IPS-NIHi7 (cell line): ENCODE measurements around the gene ROBO2.
"Not testable (repeated sequence)": the region's sequence is repeated elsewhere in the genome, so short reads cannot be mapped to it uniquely, and the experiment has no call there.

Experiments
- DNase-seq: peaks from one replicate; pipeline ENCODE4 v3.0.0; 2012; ENCODE audit warnings: mixed read lengths; ENCODE audit errors: extremely low spot score

Gene ROBO2

GRCh38 chr3:77329116-77329515, 289.2 kb downstream of the ROBO2 start:
- no peak for DNase-seq

DNA sequence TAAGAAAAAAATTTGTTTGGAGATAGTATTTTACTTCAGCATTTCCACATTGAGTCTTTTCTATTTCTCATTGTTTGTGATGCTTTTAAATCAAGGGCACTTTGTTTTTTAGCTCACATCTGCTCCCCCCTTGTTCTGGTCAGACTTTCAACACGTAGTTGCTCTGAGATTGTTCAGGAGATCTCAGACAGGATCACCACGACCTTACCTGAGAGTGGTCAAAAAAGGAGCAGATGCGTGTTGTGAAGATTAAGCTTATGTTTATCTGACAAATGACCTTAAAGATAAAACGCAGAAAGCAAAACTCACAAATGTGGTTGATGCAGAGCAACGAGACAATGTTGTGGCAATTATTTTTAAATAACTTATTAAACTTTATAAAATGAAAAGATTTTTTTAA, 298.3 kb downstream of the ROBO2 start:
- no peak for DNase-seq

- DNase-seq, result no peak
Observed at GRCh38 chr3:77342027-77342426, 302.1 kb downstream of the ROBO2 start.

- no peak for DNase-seq
Observed at GRCh38 chr3:77342688-77343087, 302.8 kb downstream of the ROBO2 start.

- DNase-seq, result no peak
Observed at GRCh38 chr3:77345009-77345408, 305.1 kb downstream of the ROBO2 start.

DNA sequence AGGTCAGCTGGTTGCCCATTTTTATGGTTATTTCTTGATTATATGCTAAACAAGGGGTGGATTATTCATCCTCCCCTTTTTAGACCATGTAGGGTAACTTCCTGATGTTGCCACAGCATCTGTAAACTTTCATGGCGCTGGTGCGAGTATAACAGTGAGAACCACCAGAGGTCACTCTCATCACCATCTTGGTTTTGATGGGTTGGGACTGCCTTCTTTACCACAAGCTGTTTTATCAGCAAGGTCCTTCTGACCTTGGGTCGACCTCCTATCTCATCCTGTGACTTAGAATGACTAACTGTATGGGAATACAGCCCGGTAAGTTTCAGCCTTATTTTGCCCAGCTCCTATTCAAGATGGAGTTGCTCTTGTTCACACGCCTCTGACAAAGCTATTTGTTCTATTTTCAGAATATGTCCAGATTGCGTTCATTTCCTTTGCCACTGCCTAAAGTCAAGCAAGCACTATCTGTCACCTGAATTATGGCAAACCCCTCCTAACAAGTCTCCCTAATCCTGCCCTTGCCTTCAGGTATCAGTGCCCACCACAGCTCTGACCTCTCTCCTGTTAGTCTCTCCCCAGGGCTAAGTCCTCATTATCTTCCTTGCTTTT, 308.5 kb downstream of the ROBO2 start:
- peak; percentile 27 for DNase-seq

DNA sequence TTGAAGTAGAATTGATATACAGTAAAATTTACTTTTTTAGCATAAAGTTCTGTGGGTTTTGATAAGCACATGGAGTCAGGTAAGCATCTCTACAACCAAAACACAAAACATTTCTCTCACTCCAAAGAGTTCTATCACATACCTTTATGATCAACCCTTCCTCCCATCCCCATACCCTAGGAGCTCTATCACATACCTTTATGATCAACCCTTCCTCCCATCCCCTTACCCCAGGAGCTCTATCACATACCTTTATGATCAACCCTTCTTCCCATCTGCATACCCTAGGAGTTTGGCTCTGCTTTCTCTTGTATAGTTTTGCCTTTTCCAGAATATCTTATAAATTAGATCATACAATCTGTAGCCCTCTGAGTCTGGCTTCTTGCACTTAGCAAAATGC, 315.1 kb downstream of the ROBO2 start:
- no peak for DNase-seq

DNA sequence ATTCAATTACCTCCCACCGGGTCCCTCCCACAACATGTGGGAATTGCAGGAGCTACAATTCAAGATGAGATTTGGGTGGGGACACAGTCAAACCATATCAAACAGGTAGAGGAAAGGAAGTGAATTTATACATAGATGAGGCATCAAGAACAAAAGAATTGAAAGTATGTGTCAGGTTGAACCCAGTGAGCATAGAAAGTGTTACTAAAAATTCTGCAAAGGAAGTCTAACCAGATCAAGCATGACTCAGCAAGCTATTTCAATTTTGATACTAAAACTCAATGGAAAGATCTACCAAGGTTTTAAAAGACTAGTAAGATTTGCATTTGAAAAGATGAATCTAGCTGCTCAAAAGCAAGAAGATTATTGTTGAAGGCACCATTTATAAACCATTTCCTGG, 323.0 kb downstream of the ROBO2 start:
- no peak for DNase-seq

- DNase-seq, result no peak
Observed at GRCh38 chr3:77365152-77365551, 325.3 kb downstream of the ROBO2 start.

GRCh38 chr3:77370413-77370812, 330.5 kb downstream of the ROBO2 start:
- no peak for DNase-seq

GRCh38 chr3:77372018-77372417, 332.1 kb downstream of the ROBO2 start:
- no peak for DNase-seq

DNA sequence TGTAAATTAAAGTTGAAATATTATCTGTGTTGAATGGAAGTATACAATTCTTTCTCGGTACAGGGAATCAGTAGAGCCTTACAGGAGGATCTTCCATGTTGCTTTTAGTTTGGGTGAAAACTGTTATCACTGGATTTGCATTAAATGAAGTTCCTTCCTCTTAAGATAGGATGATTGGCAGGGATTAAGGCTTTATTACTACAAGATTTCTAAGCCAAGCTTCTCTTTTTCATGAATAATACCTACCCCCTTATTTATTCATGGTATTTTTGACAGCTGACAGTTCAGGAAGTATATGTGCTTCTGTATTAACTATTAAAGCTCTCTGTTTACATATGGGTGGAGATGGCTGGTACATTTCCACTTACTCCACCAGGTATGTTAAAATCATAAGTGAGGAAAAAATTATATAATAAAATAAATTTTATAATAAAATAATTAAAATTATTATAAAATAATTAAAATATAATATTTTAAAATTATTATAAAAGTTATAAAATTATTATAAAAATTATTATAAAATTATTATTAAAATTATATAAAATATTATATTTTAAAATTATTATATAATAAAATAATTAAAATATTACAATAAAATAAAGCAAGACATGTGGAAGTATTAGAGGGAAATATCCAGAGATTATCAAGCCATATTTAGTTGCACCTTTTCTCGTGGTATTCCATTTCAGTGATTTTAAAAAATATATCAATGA, 332.9 kb downstream of the ROBO2 start:
- DNase-seq, result no peak

GRCh38 chr3:77373619-77374018, 333.7 kb downstream of the ROBO2 start:
- no peak for DNase-seq

GRCh38 chr3:77376511-77376910, 336.6 kb downstream of the ROBO2 start:
- no peak for DNase-seq

DNA sequence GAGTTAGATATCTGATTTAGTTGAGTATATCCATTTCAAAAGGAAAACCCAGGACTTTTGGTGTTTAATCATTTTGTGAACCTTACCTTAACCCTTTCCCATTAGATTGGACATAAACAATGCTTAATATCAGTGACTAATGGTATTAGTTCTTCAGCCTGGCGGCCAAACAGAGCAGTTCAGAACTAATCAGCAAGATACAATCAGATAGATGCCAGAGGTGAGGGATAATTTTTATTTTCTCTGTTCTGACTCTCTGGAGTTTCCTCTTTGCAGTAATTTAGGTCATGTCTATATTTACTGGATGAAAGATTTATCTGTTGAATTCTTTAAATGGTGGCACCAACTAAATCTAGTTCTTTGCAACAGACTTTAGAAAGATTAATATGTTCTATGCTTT, 337.8 kb downstream of the ROBO2 start:
- DNase-seq, result no peak

- DNase-seq, result no peak
Observed at GRCh38 chr3:77380136-77380535, 340.2 kb downstream of the ROBO2 start.

DNA sequence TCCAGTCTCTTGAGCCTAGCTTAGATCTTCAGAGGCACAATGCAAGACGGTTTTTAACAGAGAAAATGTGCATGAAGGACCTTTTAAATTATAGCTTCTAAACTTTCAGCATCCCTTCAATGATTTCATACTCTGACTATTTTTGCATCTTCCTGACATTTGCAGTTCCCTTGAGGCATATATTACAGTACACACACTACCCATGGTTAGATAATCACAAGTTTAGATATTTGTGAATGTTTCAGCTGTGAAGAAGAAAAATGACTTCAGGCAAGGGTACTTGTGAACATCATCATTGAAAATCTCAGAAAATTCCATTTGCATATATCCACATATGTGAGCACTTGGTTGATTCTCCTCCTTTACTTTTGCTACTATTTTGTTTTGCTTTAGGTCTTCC, 341.5 kb downstream of the ROBO2 start:
- DNase-seq, result no peak

DNA sequence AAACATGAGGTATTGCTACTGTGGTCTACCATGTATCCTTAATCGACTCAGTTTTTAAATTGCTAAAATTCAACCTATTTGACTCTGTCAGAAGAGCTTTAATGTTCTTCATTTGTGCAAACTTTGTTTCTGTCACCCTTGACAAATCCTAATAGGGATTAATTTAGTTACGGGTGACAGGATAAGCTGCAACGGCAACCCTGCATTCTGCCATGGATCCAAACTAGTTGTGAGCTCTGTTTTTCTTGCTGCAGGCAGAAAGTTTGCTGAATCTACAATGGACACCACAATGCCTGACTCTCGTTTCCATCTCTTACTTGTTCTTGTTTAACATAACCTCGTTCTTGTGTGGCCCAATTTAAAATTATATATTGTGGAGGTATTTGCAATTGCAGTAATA, 352.3 kb downstream of the ROBO2 start:
- no peak for DNase-seq

DNA sequence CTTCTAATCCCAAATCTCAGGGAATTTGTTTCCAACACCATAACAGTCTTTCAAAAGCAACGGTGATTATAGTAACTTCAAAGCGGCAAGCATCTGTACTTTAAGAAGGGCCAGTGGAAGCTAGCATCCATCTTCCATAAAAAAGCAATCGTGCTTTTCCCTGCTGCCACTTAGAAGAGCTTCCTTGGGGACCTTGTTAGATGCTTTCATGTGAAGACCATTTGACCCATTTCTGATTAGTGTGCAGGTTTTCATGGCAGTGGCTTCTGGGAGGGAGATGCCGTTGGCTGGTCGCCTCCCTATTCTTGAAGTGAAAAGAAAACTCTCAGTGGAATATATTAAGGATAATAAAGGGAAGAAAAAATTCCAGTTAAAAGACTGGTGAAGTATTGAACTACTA, 354.1 kb downstream of the ROBO2 start:
- no peak for DNase-seq

DNA sequence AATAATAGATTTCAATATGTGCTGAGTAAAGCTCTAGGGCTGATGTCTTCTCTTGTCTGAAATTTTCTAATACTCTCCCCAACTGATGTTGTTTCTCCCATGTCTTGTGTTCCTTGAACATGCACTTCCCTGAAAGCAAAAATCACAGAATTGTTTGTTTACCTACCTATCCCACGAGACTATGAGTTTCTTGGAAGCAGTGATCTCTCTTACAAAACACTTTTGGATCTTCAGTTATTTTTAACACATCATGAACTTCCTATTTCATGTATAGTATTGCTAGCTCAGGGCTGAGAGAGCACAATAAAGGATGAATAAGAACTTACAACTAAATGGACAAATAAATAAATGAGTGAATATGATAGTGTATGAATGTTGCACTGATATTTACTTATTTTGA, 365.0 kb downstream of the ROBO2 start:
- no peak for DNase-seq

GRCh38 chr3:77407441-77407840, 367.5 kb downstream of the ROBO2 start:
- no peak for DNase-seq

DNA sequence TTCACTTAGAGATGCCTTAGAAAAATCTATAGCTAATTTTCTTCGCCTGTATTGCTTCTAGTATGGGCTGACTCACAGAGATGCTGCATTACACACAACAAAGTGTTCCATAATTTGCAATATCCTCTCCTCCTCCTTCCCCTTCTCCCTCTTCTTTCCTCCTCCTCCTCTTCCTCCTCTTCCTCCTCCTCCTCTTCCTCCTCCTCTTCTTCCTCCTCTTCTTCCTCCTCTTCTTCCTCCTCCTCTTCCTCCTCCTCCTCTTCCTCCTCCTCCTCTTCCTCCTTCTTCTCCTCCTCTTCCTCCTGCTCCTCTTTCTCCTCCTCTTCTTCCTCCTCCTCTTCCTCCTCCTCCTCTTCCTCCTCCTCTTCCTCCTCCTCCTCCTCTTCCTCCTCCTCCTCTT, 370.4 kb downstream of the ROBO2 start:
- DNase-seq, result not testable (repeated sequence)

DNA sequence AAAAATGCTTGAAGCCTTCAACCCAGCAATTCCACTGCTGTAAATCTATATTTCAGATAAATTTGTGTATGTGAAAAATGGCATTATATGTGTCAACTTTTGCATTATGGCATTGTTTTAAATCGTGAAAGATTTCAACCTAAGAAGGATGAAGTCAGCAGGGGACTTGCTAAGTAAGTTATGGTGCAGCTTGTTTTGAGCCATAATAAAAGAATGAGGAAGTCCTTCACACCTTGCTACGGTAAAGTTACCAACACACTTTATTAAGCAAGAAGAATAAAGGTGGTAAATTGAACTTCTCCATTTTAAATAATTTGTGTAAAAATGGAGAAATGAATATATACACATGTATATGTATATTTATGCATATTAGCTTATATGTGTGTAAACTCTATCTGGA, 371.4 kb downstream of the ROBO2 start:
- no peak for DNase-seq

DNA sequence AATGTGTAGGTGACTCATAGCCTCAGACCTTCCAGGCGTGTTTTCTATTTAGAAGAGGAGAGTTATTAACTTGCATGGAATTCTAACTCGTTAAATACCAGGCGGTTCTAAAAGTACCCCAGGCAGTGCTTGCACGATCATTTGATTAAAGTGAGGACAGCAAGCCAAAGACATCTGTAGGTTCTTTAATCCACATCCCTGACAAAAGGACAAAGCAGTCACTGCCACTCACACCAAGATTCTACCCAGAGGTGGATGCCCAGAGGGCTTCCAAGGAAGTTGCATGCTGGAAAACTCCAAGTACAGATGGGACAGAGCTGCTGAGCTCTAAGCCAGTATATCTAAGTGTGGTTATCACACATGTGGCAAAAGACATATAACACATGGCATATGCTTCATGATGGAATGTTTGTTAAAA, 372.1 kb downstream of the ROBO2 start:
- DNase-seq, result no peak
